Esophagus muscularis mucosa (tissue), 3 donors: ENCODE results near the gene CCNL2.
A peak's percentile ranks its signal among the peaks of the same experiment; 100 is the strongest.

Source experiments
- CTCF ChIP-seq, 3 experiments: fragments of 200-600 bp in 2 of 3; fragments of 450-650 bp in 1 of 3; sonication (generic) in 2 of 3; IDR thresholded peaks; one replicate each; pipeline ENCODE4 v1.5.1; 2017 to 2019; ENCODE audit warnings: antibody characterized with exemption in 3 of 3, mild to moderate bottlenecking in 2 of 3, moderate library complexity in 1 of 3
- POLR2AphosphoS5 ChIP-seq, 2 donors: sonication (generic); formaldehyde crosslinking; IDR thresholded peaks; one replicate each; pipeline ENCODE4 v1.6.1; 2017; ENCODE audit warnings: antibody characterized with exemption in 2 of 2

- TF ChIP-seq POLR2AphosphoS5 (IDR thresholded peaks at IDR 0.05): no peak
- peak in 2 of 3 experiments; percentile 29 to 30 for TF ChIP-seq CTCF (IDR thresholded peaks at IDR 0.05)
Measured at GRCh38 chr1:1419813-1420653, 20.9 kb upstream of the CCNL2 start.
